GM19324 (cell line): ENCODE results near the gene WBP4.
A peak's percentile ranks its signal among the peaks of the same experiment; 100 is the strongest.
"Not testable (repeated sequence)": the region's sequence is repeated elsewhere in the genome, so short reads cannot be mapped to it uniquely, and the experiment has no call there.

ENCODE experiments used
- ATAC-seq: cut with Tn5 transposase; IDR thresholded peaks from one replicate; pipeline ENCODE4 v1.9.1; 2021; ENCODE audit warnings: mild to moderate bottlenecking, moderate library complexity; ENCODE audit not compliant: unreplicated experiment, low FRiP score

Gene WBP4, protein sequence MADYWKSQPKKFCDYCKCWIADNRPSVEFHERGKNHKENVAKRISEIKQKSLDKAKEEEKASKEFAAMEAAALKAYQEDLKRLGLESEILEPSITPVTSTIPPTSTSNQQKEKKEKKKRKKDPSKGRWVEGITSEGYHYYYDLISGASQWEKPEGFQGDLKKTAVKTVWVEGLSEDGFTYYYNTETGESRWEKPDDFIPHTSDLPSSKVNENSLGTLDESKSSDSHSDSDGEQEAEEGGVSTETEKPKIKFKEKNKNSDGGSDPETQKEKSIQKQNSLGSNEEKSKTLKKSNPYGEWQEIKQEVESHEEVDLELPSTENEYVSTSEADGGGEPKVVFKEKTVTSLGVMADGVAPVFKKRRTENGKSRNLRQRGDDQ

DNA sequence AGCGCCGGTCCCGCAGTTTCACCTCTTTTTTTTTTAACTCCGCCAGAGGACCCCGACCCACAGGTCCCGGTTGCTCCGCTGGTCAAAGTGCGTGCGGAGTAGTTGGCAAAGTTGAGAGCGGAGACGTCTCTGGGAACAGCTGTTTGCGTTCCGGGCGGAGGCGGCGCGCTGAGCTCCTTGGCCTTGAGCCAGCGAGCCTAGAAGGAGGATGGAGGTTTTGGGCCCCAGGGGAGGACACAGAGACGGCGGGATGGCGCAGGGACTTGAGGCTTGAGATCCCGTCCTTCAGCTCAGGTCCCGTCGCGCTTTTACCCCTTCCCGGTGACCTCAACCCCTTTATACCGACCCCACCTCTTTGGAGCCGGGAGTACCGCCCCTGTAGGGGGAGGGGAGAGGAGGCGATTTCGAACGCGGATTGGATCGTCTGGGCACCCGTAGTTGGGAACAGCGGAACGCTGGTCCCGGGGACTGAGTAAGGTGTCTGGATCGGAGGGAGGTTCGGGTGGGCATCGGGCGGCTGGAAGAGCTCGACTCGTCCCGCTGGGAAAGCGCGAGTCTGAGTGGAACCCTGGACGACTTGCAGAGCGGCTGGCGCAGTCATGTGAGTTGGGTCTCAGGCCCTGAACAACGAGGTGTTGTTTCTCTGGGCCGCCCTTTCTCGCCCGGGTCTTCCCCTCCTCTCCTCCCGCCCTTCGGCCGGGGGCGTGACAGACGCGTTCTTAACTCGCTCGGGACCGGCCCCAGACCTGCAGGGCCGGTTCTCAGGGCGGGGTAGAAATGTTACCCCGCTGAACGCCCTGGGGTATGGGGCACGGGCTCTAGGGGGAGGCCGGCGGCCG is at the start of gene WBP4:
Gene WBP4, plus strand, starts transcription at position 435 of the 839 bp plus-strand sequence. Its CDS starts 165 bp downstream, at position 600.
- ATAC-seq: peak; percentile 76

DNA sequence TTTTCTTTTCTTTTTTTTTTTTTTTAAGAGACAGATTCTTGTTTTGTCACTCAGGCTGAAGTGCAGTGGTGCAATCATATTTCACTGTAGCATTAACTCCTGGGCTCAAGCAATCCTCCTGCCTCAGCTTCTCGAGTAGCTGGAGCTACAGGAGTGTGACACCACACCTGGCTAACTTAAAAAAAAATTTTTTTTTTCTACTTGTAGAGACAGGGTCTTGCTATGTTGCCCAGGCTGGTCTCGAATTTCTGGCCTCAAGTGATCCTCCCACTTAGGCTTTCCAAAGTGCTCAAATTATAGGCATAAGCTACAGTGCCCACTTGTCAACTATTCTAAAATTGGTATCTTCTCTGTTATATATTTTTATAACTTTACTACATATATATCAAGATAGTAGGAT is 48.8 kb upstream of the WBP4 start:
- no peak for ATAC-seq

DNA sequence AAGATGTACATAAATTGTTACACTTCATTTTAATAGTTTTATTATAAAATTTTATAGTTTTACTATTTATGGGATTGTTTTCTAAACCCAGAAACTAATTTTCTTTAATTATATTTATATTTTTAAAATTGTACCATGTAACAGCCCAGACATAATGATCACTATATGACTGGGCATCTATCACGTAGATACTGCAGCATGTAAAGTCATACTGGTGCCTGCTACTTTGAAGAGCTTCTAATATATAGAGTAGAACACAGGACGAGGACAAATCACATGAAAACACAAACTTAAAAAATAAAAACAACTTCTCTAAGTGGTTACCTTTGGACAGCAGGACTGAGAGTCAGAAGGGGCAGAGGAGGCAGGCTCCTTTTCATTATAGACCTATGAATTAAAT is 47.5 kb upstream of the WBP4 start:
- ATAC-seq: no peak

DNA sequence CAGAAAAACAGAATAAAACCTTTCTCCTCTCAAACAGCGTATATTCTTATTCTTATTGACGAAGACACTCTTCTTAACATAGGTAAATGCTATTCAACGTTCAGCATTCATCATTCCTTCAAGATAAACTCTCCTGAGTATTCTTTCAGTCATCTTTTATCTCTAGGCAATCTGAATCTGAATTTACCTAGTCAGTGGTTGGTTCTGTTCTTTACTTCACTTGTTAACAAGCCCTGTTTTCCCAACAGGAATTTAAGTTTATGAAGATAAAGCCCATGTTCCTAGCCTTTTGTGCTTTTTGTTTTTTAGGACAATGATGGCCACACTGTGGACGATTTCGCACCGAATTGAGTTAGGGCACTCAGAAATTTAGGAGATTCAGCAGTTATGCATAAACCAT is 45.4 kb upstream of the WBP4 start:
- ATAC-seq: no peak

DNA sequence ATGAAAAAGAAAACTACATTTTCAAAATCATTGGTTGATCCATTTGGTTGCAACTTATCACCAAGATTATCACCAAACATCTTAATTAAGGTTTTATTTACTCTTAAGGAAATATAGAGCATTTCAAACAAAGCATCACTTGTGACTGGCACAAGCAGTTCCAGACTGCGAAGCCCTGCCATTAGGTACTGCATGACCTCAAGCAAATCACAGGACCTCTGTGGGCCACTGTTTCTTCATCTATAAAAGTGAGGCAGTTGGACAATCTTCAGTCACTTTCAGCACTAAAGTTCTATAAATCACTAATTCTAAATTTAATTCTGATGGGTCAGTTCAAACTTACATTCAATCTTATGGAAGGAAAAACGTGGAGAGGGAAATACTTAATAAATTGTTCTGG is 44.1 kb upstream of the WBP4 start:
- no peak for ATAC-seq

DNA sequence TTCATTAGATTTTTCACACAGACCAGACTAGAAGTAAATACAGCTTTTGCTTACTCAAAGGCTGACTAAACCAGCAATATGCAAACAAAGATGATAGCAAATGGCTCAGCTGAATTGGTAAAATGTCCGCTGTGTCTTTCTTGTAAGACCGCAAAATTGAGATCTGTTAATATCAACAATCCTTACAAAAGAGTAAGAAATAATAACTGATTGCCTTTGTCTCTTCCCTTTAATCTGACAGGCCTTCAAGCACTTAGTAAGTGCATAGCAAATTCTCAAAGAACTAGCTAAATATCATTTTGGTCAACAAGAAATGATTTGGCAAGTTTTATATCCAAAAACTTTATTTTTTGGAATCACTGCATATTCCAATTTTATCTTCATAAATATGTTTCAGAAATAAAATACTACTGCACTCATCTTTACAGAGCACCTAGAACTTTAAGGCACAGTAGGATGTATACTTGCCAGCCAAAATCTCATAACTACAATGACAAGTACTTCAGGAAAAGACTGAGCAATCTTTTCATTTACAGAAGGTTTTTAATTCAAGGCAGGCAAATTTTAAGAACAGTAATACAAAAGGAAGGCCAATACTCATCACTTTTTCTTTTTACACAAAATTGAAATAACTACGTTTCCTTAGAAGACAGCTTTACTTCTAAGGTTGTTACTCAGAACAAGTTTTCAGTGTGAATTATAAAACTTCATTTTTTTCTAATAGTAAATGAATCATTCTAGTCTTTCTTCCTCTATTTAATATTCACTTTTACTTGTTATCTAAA is 43.3 kb upstream of the WBP4 start:
- no peak for ATAC-seq

DNA sequence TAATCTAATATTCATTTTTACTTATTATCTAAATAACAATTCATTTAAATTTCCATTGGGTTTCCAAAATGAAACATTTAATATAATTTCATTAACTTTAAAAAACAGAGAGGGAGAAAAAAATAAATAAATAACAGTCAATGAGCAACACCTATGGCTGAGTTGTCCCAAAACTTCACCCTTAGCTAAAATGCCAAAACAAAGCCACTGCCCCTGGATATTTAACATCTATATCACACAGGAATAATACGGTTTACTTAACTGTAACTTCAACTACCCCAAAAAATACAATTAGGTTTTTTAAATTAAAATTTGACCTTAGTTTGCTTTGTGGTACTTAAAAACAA is 42.7 kb upstream of the WBP4 start:
- no peak for ATAC-seq

DNA sequence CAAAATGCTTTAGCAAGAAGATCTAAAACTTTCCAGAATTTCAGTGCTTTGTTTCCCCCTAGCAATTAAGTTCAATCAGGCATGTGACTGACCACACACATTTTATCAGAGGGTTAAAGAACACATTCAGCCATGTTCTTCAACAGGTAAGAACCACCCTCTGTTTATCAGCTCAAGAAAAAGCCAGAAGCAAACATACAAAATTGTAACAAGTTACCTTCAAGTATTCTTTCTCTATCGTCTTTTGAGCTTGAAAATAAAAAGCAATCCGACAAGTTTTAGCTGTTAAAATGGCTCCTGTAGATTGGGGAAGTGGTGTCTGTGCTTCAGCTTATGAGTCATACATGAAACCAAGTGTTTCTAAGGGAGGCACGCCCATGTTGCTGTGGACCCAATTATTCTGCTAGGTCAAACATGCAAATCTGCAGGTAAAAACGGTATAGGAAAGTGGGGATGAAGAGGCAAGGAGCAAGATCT is 42.3 kb upstream of the WBP4 start, which contains the start of gene ELF1:
Gene ELF1, minus strand, starts transcription at position 306 of the 477 bp plus-strand sequence. CDS start 37,262 bp downstream, outside the sequence.
- peak; percentile 86 for ATAC-seq

DNA sequence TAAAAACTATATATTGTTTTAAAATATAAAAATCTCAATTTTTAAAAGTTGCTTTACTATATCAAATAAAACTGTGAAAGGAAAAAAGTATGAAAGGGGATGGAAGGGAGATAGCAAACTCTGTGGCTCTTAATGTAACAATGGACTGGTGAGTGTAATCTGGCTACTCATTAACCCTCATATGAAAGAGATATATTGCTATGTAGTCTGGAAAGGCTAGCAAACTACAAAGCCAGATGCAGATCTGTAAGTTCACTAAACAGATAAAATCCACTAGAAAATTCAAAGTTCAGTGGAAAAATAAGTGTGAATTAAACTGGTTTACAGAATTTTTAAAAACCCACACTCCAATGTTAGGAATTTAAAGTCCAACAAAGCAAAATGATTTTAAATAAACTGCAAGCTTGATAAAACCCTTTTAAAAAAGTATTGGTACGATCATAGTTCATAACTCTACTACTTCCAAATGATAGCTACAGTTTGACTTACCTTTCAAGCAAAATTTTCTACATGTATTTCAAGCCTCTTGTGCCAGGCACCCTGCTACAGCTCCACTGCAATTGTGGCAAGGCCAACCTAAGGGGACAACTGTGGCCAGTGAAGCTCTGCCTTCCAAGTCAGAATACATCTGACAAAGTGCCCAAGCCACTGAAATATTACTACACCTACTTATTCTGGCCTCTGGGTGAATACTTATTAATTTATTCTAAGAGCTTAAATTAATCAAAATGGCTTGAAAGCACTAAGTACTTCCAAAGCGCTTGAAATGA is 41.5 kb upstream of the WBP4 start:
- no peak for ATAC-seq

DNA sequence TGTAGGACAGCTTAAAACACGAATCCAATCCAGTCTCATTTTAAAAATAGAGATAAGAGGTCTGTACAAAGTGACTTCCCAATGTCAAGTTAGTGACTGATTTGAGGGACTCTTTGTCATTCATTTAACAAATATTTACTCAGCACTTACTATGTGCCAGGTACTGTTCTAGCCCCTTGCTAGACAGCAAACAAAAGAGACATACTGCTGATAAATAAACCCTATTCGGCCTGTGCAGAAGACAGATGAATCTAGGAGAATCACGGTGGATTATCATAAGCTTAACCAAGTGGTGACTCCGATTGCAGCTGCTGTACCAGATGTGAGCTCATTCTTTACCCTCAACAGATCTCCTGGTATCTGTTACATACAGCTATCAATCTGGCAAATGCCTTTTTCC is 35.8 kb upstream of the WBP4 start:
- no peak for ATAC-seq

DNA sequence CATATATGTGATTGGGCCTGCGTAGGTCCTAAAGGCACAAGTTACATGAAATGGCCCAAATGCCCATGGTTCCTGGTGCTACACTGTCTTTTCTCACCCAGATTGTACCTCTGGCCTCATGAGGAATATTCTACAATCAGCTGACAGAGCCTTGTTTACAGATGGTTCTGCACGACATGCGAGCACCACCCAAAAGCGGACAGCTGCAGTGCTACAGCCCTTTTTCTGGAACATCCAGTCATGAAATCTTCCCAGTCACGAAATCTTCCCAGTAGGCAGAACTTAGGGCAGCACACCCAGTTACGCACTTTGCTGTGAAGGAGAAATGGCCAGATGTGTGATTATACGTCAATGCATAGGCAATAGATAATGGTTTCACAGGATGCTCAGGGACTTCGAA is 34.5 kb upstream of the WBP4 start:
- ATAC-seq: no peak

DNA sequence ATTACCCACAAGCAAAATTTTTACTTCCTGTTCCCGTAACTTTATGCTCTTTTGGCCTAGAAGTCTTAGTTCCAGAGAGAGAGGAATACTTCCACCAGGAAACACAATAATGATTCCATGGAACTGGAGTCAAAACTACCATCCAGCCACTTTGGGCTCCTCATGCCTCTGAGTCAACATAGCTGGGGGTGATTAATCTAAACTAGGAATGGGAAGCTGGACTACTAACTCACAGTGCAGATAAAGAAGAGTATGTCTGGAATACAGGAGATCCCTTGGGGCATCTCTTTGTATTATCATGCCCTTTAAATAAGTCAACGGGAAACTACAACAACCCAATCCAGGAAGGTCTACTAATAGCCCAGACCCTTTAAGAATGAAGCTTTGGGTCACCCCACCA is 33.3 kb upstream of the WBP4 start:
- ATAC-seq: no peak

DNA sequence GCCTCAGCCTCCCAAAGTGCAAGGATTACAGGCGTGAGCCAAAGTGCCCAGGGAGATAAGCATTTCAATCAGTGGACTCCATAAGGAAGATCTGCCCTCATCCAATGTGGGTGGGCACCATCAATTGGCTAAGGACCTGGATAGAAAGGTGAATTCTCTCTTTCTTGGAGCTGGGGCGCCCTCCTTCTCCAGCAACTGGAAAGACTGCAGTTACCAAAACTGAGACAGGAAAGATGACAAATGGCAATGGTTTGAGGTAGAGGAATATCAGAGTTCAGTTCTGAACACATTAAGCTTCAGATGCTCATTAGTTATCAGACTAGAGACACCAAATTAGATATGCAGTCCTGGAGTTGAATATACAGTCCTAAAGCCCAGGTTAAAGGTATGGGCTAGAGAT is 31.7 kb upstream of the WBP4 start:
- no peak for ATAC-seq

DNA sequence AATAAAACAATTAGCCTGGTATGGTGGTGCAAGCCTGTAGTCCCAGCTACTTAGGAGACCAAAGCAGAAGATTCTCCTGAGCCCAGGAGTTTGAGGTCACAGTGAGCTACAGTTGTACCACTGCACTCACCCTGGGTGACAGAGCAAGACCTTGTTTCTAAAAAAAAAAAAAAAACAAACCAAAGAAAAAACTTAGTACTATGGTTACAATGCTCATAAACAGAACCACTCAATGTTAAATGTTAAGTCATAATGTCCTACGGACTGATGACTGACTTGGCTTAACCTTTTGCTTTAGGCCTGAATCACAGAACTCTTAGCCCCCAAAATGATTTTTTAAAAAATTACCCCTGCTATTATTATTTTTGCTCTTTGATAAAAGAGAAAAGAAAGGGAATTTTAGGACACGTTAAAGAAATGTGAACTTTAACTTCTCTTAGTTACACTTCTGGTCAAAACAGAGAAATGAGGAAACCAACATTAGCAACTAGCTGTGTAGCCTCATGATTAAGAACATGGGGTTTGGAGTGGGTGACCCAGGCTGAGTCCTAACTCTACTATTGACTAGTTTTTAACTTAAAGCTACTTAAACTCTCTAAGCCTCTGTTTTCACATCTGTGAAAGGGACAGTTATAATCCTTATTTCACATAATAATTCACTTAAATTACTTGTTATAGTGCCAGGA is 28.5 kb upstream of the WBP4 start:
- ATAC-seq: no peak

DNA sequence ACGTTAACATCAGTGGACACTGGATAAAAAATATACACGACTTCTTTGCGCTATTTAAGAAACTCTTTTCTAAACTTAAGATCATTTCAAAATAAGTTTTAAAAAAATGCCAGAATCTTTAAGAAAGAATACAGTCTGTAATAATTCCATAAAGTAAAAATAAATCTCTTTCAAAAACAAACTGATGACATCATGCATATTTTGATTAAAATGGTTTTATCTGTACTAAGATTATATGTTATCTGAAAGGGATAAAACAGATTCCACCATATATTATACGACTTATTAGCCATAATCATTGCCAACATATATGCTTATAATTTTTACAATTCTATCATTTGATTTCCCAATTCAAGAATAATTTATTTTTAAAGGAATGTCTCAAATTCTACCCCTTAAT is 26.9 kb upstream of the WBP4 start:
- no peak for ATAC-seq

DNA sequence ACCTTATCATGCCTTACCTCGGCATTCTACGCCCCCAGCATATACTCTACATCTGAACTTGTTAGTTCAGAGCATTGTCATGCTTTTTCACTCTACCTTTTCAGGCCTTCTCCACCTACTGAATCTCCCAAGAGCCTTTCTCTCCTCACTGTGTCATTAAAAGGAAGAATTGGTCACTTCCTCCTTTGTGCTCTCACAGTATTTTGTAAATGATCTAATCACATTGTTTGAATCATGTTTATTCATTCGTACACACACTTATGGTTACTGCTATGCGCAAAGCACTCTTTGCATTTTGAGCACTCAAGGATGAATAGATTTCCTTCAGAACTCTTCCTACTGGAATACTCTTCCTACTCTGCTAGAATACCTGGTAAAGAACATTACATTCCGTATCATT is 26.4 kb upstream of the WBP4 start:
- no peak for ATAC-seq

DNA sequence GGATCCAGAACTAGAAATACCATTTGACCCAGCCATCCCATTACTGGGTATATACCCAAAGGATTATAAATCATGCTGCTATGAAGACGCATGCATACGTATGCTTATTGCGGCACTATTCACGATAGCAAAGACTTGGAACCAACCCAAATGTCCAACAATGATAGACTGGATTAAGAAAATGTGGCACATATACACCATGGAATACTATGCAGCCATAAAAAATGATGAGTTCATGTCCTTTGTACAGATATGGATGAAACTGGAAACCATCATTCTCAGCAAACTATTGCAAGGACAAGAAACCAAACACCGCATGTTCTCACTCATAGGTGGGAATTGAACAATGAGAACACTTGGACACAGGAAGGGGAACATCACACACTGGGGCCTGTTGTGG is 24.8 kb upstream of the WBP4 start:
- ATAC-seq: not testable (repeated sequence)

DNA sequence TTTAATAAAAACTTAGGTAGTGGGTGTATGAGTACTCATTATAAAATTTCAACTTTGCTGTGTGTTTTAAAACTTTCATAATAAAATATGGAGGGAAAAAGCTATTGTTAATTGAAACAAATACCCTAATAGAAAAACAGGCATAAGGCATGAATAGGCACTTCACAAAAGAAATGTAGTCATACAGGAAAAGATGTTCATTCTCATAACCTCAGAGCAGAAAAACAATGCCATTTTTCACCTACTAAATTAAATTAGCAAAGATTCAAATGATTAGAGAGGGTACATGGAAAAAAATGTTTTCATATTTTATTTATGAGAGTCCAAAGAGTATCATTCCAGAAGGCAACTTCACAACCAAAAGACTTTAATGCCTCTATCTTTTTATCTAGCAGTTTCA is 21.6 kb upstream of the WBP4 start:
- no peak for ATAC-seq

DNA sequence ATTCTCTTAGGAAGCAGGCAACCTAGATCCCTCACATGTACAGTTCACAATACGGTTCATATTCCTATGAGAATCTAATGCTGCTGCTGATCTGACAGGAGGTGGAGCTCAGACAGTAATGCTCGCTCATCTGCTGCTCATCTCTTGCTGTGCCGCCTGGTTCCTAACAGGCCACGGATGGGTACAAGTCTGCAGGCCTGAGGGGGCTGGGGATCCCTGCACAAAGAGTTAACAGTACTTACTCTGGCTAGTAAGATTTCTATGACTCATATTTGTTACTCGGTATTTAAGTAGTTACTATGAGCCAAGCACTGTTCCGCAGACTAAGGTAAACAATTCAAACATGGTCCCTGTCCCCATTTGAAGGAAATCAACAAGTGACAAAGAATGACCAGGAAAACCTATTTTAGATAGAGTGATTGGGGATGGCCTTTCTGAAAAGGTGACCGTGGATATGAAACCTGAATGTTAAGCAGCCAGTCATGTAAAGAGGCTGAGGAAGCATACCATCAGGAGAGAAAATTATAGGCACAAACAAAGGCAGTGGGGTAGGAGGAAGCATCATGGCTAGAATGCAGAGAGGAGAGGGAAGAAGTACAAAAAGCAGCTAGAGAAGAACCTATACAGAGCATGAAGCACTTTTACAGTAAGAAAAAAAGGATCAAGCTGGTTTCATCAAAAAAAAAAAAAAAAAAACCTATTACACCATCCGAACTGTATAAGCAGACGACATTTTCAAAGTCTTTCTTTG is 20.6 kb upstream of the WBP4 start:
- ATAC-seq: no peak
